HAP-1 (cell line): Measurements from ENCODE around the gene DLEC1.

ENCODE experiments used
- DNase-seq, 2 experiments: peaks; one replicate each; pipeline ENCODE4 v3.0.0-alpha.2; 2016 to 2020; ENCODE audit warnings: low spot score in 2 of 2
- H3K27me3 ChIP-seq: fragments of 250-450 bp; sonication (Bioruptor Pico); 2 replicates; pipeline ENCODE4 v1.5.1; 2020; ENCODE audit warnings: low read depth, mild to moderate bottlenecking, moderate library complexity
- H3K36me3 ChIP-seq: fragments of 250-450 bp; sonication (Bioruptor Pico); replicated peaks from 2 replicates; pipeline ENCODE4 v1.5.1; 2020; ENCODE audit warnings: mild to moderate bottlenecking
- H3K4me1 ChIP-seq: fragments of 250-450 bp; sonication (Bioruptor Pico); 2 replicates; pipeline ENCODE4 v1.5.1; 2020; ENCODE audit warnings: mild to moderate bottlenecking
- H3K4me3 ChIP-seq: fragments of 250-450 bp; sonication (Bioruptor Pico); 2 replicates; pipeline ENCODE4 v1.5.1; 2020; ENCODE audit warnings: mild to moderate bottlenecking, moderate library complexity
- H3K9me3 ChIP-seq: fragments of 250-450 bp; sonication (Bioruptor Pico); 2 replicates; pipeline ENCODE4 v1.5.1; 2020; ENCODE audit warnings: mild to moderate bottlenecking, moderate library complexity
- in situ Hi-C: fragments of 300-500 bp; cut with MboI; formaldehyde crosslinking; loops from 3 replicates; pipeline ENCODE4 v1.14.3; 2020; ENCODE audit warnings: low sequenced_read_pairs, inconsistent platforms, mixed read lengths

Gene DLEC1

GRCh38 chr3:38111696-38112377 lies 72.8 kb downstream of the DLEC1 start:
- no peaks in the 10 kb centered on the region for H3K4me1 ChIP-seq
- no peak overlapping the region for H3K4me3 ChIP-seq
- DNase-seq = no peak
- in situ Hi-C loops = no loop called here
- H3K9me3 ChIP-seq = no peaks in the 10 kb centered on the region
- H3K36me3 ChIP-seq = no peaks in the 10 kb centered on the region
- no peaks in the 10 kb centered on the region for H3K27me3 ChIP-seq

- H3K36me3 ChIP-seq = no peaks in the 10 kb centered on the region
- no peaks in the 10 kb centered on the region for H3K27me3 ChIP-seq
- H3K4me1 ChIP-seq = no peaks in the 10 kb centered on the region
- in situ Hi-C loops = no loop called here
- H3K9me3 ChIP-seq = no peaks in the 10 kb centered on the region
- no peak for DNase-seq
- no peak overlapping the region for H3K4me3 ChIP-seq
These were observed 73.4 kb downstream of the DLEC1 start for GRCh38 chr3:38112378-38112761.

GRCh38 chr3:38114052-38114874 lies 75.3 kb downstream of the DLEC1 start:
- Histone ChIP-seq H3K36me3 (no peaks in the 10 kb centered on the region), H3K9me3 (no peaks in the 10 kb centered on the region), H3K4me1 (no peaks in the 10 kb centered on the region), H3K27me3 (no peaks in the 10 kb centered on the region), H3K4me3 (no peak overlapping the region)
- no peak for DNase-seq
- in situ Hi-C loops = no loop called here

- Histone ChIP-seq H3K4me3 (no peak overlapping the region), H3K27me3 (no peaks in the 10 kb centered on the region), H3K4me1 (no peaks in the 10 kb centered on the region), H3K36me3 (no peaks in the 10 kb centered on the region; the same call in 1 of the 2 replicates), H3K9me3 (no peaks in the 10 kb centered on the region)
- in situ Hi-C loops = no loop called here
- no peak for DNase-seq
These were observed 76.1 kb downstream of the DLEC1 start for GRCh38 chr3:38114875-38115644.

GRCh38 chr3:38115645-38116427 lies 76.8 kb downstream of the DLEC1 start:
- no peak for DNase-seq
- in situ Hi-C loops = no loop called here
- no peaks in the 10 kb centered on the region for H3K4me1 ChIP-seq
- H3K9me3 ChIP-seq = no peaks in the 10 kb centered on the region
- H3K36me3 ChIP-seq = peaks cover 4% of the 10 kb centered on the region; the same call in 1 of the 2 replicates
- no peaks in the 10 kb centered on the region for H3K27me3 ChIP-seq
- H3K4me3 ChIP-seq = no peak overlapping the region

GRCh38 chr3:38116471-38117162 lies 77.6 kb downstream of the DLEC1 start:
- no peak overlapping the region for H3K4me3 ChIP-seq
- in situ Hi-C loops = no loop called here
- DNase-seq = no peak

GRCh38 chr3:38117163-38117716 lies 78.2 kb downstream of the DLEC1 start:
- no peak for DNase-seq
- H3K4me3 ChIP-seq = no peak overlapping the region
- no peaks in the 10 kb centered on the region for H3K27me3 ChIP-seq
- H3K36me3 ChIP-seq = peaks cover 17% of the 10 kb centered on the region
- in situ Hi-C loops = no loop called here
- H3K4me1 ChIP-seq = no peaks in the 10 kb centered on the region
- H3K9me3 ChIP-seq = no peaks in the 10 kb centered on the region

More at GRCh38 chr3:38116471-38117162, 77.6 kb downstream of the DLEC1 start:
- Histone ChIP-seq H3K9me3 (no peaks in the 10 kb centered on the region), H3K4me1 (no peaks in the 10 kb centered on the region), H3K36me3 (peaks cover 11% of the 10 kb centered on the region), H3K27me3 (no peaks in the 10 kb centered on the region)

- no peaks in the 10 kb centered on the region for H3K4me1 ChIP-seq
- no peaks in the 10 kb centered on the region for H3K9me3 ChIP-seq
- peak; percentile 47 to 80 for DNase-seq
- H3K36me3 ChIP-seq = peaks cover 23% of the 10 kb centered on the region
- H3K4me3 ChIP-seq = no peak overlapping the region
- no peaks in the 10 kb centered on the region for H3K27me3 ChIP-seq
- in situ Hi-C loops = no loop called here
These were observed 78.9 kb downstream of the DLEC1 start for GRCh38 chr3:38117748-38118420.

GRCh38 chr3:38118421-38119247 lies 79.6 kb downstream of the DLEC1 start:
- no peaks in the 10 kb centered on the region for H3K27me3 ChIP-seq
- in situ Hi-C loops = no loop called here
- H3K4me1 ChIP-seq = no peaks in the 10 kb centered on the region
- no peaks in the 10 kb centered on the region for H3K9me3 ChIP-seq
- peaks cover 28% of the 10 kb centered on the region for H3K36me3 ChIP-seq
- no peak overlapping the region for H3K4me3 ChIP-seq
- no peak for DNase-seq

- peaks cover 31% of the 10 kb centered on the region for H3K36me3 ChIP-seq
- no peaks in the 10 kb centered on the region for H3K4me1 ChIP-seq
- H3K27me3 ChIP-seq = no peaks in the 10 kb centered on the region
- DNase-seq = no peak
- in situ Hi-C loops = no loop called here
- no peaks in the 10 kb centered on the region for H3K9me3 ChIP-seq
- no peak overlapping the region for H3K4me3 ChIP-seq
These were observed 80.2 kb downstream of the DLEC1 start for GRCh38 chr3:38119248-38119544.

- no peak for DNase-seq
- no peaks in the 10 kb centered on the region for H3K4me1 ChIP-seq
- H3K9me3 ChIP-seq = no peaks in the 10 kb centered on the region
- H3K27me3 ChIP-seq = no peaks in the 10 kb centered on the region
- H3K36me3 ChIP-seq = peaks cover 38% of the 10 kb centered on the region
- H3K4me3 ChIP-seq = no peak overlapping the region
- in situ Hi-C loops = loop anchor here (10.0 kb wide), 1 partner anchor 365 kb away; no protein-coding TSS in a partner anchor
These were observed 81.0 kb downstream of the DLEC1 start for GRCh38 chr3:38119821-38120692.
